ENCODE results near the gene ENHO. TPM values are rescaled to one million over a fixed set of nuclear protein-coding genes. Genes with fewer than 3 reads are reported as not detected.
A peak's percentile ranks its signal among the peaks of the same experiment; 100 is the strongest.

Gene ENHO
- total RNA-seq, 5 donors from 2014 or later (not counting 1 experiment from before 2014, with no cell fraction given): 0.32 to 0.35 TPM; not detected in 3

- no peak for ATAC-seq (replicated peaks in 1 of 4)
- no peaks in the 10 kb centered on the region for H3K9me3 ChIP-seq
- ChIA-PET CTCF (no interaction called here), POLR2A (no interaction called here)
- H3K4me3 ChIP-seq (ENCODE audit: control insufficient read depth in 1 of 2, extremely low read depth in 1 of 2, low read length in 1 of 2): no peak overlapping the region
- Mint-ChIP-seq H3K4me3 (no peak overlapping the region), H3K27ac (no peak overlapping the region), H3K27me3 (no peaks in the 10 kb centered on the region), H3K4me1 (peaks cover 7 to 10% (median 10%) of the 10 kb centered on the region in 3 donors), H3K9me3 (no peaks in the 10 kb centered on the region), H3K36me3 (no peaks in the 10 kb centered on the region)
- peaks cover 4 to 16% of the 10 kb centered on the region in 2 experiments for H3K4me1 ChIP-seq (ENCODE audit: control insufficient read depth in 1 of 2, extremely low read depth in 1 of 2, insufficient read depth in 2 of 2, low read length in 2 of 2)
- no peak overlapping the region for H3K27ac ChIP-seq (ENCODE audit: low read length)
- H3K27me3 ChIP-seq (replicated peaks in 1 of 2; ENCODE audit: control insufficient read depth in 2 of 2, extremely low read depth in 1 of 2, insufficient read depth in 2 of 2, low read length in 1 of 2): peaks cover 0 to 22% of the 10 kb centered on the region in 2 experiments
- DNase-seq: no peak
- 100% methylated on average over 1 of the region's 2 CpGs for WGBS (ENCODE audit: insufficient coverage)
- H3K36me3 ChIP-seq (ENCODE audit: control insufficient read depth in 2 of 2, extremely low read depth in 1 of 2, insufficient read depth in 1 of 2, low read length in 1 of 2): no peaks in the 10 kb centered on the region
Measured at GRCh38 chr9:34518896-34519295, 3.9 kb downstream of the ENHO start.

GRCh38 chr9:34518110-34518616 is 4.6 kb downstream of the ENHO start:
- Histone ChIP-seq H3K36me3 (ENCODE audit: control insufficient read depth in 2 of 2, extremely low read depth in 1 of 2, insufficient read depth in 1 of 2, low read length in 1 of 2) (no peaks in the 10 kb centered on the region), H3K27ac (ENCODE audit: low read length) (no peak overlapping the region), H3K4me3 (ENCODE audit: control insufficient read depth in 1 of 2, extremely low read depth in 1 of 2, low read length in 1 of 2) (no peak overlapping the region), H3K4me1 (ENCODE audit: control insufficient read depth in 1 of 2, extremely low read depth in 1 of 2, insufficient read depth in 2 of 2, low read length in 2 of 2) (peaks cover under 1 to 9% of the 10 kb centered on the region in 2 experiments), H3K27me3 (replicated peaks in 1 of 2; ENCODE audit: control insufficient read depth in 2 of 2, extremely low read depth in 1 of 2, insufficient read depth in 2 of 2, low read length in 1 of 2) (peaks cover 0 to 16% of the 10 kb centered on the region in 2 experiments), H3K9me3 (no peaks in the 10 kb centered on the region)
- Mint-ChIP-seq H3K4me3 (no peak overlapping the region), H3K27ac (no peak overlapping the region), H3K4me1 (peaks cover 4 to 7% (median 5%) of the 10 kb centered on the region in 3 donors), H3K36me3 (no peaks in the 10 kb centered on the region), H3K27me3 (no peaks in the 10 kb centered on the region), H3K9me3 (no peaks in the 10 kb centered on the region)
- DNase-seq (no peak), ATAC-seq (replicated peaks in 1 of 4) (no peak)
- ChIA-PET CTCF (no interaction called here), POLR2A (no interaction called here)
- 58% methylated on average over 5 of the region's 6 CpGs for WGBS (ENCODE audit: insufficient coverage)

GRCh38 chr9:34517185-34517584 is 5.6 kb downstream of the ENHO start:
- H3K36me3 Mint-ChIP-seq: no peaks in the 10 kb centered on the region

GRCh38 chr9:34515959-34516358 is 6.8 kb downstream of the ENHO start:
- Histone ChIP-seq H3K4me3 (ENCODE audit: control insufficient read depth in 1 of 2, extremely low read depth in 1 of 2, low read length in 1 of 2) (no peak overlapping the region), H3K4me1 (ENCODE audit: control insufficient read depth in 1 of 2, extremely low read depth in 1 of 2, insufficient read depth in 2 of 2, low read length in 2 of 2) (no peaks in the 10 kb centered on the region), H3K27ac (ENCODE audit: low read length) (no peak overlapping the region), H3K27me3 (replicated peaks in 1 of 2; ENCODE audit: control insufficient read depth in 2 of 2, extremely low read depth in 1 of 2, insufficient read depth in 2 of 2, low read length in 1 of 2) (peaks cover 0 to 6% of the 10 kb centered on the region in 2 experiments), H3K9me3 (no peaks in the 10 kb centered on the region), H3K36me3 (ENCODE audit: control insufficient read depth in 2 of 2, extremely low read depth in 1 of 2, insufficient read depth in 1 of 2, low read length in 1 of 2) (no peaks in the 10 kb centered on the region)
- H3K4me1 Mint-ChIP-seq: no peaks in the 10 kb centered on the region
- 75% methylated on average over 3 of the region's 3 CpGs for WGBS (ENCODE audit: insufficient coverage)
- CTCF ChIA-PET: interaction anchor here in 1 of 2 donors (0.6 kb wide), 1 partner anchor 328 kb away, joined by 5 read pairs; no protein-coding TSS in a partner anchor
- H3K27ac Mint-ChIP-seq: no peak overlapping the region
- H3K4me3 Mint-ChIP-seq: no peak overlapping the region
- no peaks in the 10 kb centered on the region for H3K27me3 Mint-ChIP-seq
- POLR2A ChIA-PET: no interaction called here
- H3K36me3 Mint-ChIP-seq: no peaks in the 10 kb centered on the region
- H3K9me3 Mint-ChIP-seq: no peaks in the 10 kb centered on the region
- DNase-seq: no peak
- ATAC-seq (replicated peaks in 1 of 4): no peak

More at GRCh38 chr9:34517185-34517584, 5.6 kb downstream of the ENHO start:
- Histone ChIP-seq H3K27ac (ENCODE audit: low read length) (no peak overlapping the region), H3K9me3 (no peaks in the 10 kb centered on the region), H3K36me3 (ENCODE audit: control insufficient read depth in 2 of 2, extremely low read depth in 1 of 2, insufficient read depth in 1 of 2, low read length in 1 of 2) (no peaks in the 10 kb centered on the region), H3K4me3 (ENCODE audit: control insufficient read depth in 1 of 2, extremely low read depth in 1 of 2, low read length in 1 of 2) (no peak overlapping the region), H3K4me1 (ENCODE audit: control insufficient read depth in 1 of 2, extremely low read depth in 1 of 2, insufficient read depth in 2 of 2, low read length in 2 of 2) (peaks cover 0 to 3% of the 10 kb centered on the region in 2 experiments), H3K27me3 (replicated peaks in 1 of 2; ENCODE audit: control insufficient read depth in 2 of 2, extremely low read depth in 1 of 2, insufficient read depth in 2 of 2, low read length in 1 of 2) (peaks cover 0 to 14% of the 10 kb centered on the region in 2 experiments)
- H3K9me3 Mint-ChIP-seq: no peaks in the 10 kb centered on the region
- no peak overlapping the region for H3K4me3 Mint-ChIP-seq
- ATAC-seq (replicated peaks in 1 of 4) (no peak), DNase-seq (no peak)
- ChIA-PET CTCF (interaction anchor here (0.6 to 0.7 kb wide), 2 partner anchors 46 to 106 kb away, joined by 3 read pairs; no protein-coding TSS in a partner anchor), POLR2A (no interaction called here)
- H3K4me1 Mint-ChIP-seq: peaks cover 0 to under 1% (median under 1%) of the 10 kb centered on the region in 3 donors
- H3K27ac Mint-ChIP-seq: peak overlapping the region in 1 of 2 donors; percentile 19
- H3K27me3 Mint-ChIP-seq: no peaks in the 10 kb centered on the region
- WGBS (ENCODE audit: insufficient coverage): 97% methylated on average over 5 of the region's 7 CpGs

- H3K36me3 Mint-ChIP-seq: no peaks in the 10 kb centered on the region
- POLR2A ChIA-PET: no interaction called here
- CTCF ChIA-PET: no interaction called here
- H3K9me3 ChIP-seq: no peaks in the 10 kb centered on the region
- no peak overlapping the region for H3K4me3 ChIP-seq (ENCODE audit: control insufficient read depth in 1 of 2, extremely low read depth in 1 of 2, low read length in 1 of 2)
- 94% methylated on average over 2 of the region's 3 CpGs for WGBS (ENCODE audit: insufficient coverage)
- no peaks in the 10 kb centered on the region for H3K36me3 ChIP-seq (ENCODE audit: control insufficient read depth in 2 of 2, extremely low read depth in 1 of 2, insufficient read depth in 1 of 2, low read length in 1 of 2)
- DNase-seq (no peak), ATAC-seq (replicated peaks in 1 of 4) (no peak)
- no peaks in the 10 kb centered on the region for H3K27me3 Mint-ChIP-seq
- no peaks in the 10 kb centered on the region for H3K4me1 ChIP-seq (ENCODE audit: control insufficient read depth in 1 of 2, extremely low read depth in 1 of 2, insufficient read depth in 2 of 2, low read length in 2 of 2)
- H3K27ac ChIP-seq (ENCODE audit: low read length): no peak overlapping the region
- H3K27me3 ChIP-seq (replicated peaks in 1 of 2; ENCODE audit: control insufficient read depth in 2 of 2, extremely low read depth in 1 of 2, insufficient read depth in 2 of 2, low read length in 1 of 2): peaks cover 0 to 6% of the 10 kb centered on the region in 2 experiments
- H3K27ac Mint-ChIP-seq: no peak overlapping the region
- H3K4me1 Mint-ChIP-seq: no peaks in the 10 kb centered on the region
- no peak overlapping the region for H3K4me3 Mint-ChIP-seq
- H3K9me3 Mint-ChIP-seq: no peaks in the 10 kb centered on the region
Measured at GRCh38 chr9:34514816-34515215, 8.0 kb downstream of the ENHO start.

- Histone ChIP-seq H3K4me3 (ENCODE audit: control insufficient read depth in 1 of 2, extremely low read depth in 1 of 2, low read length in 1 of 2) (no peak overlapping the region), H3K27ac (ENCODE audit: low read length) (no peak overlapping the region), H3K36me3 (ENCODE audit: control insufficient read depth in 2 of 2, extremely low read depth in 1 of 2, insufficient read depth in 1 of 2, low read length in 1 of 2) (no peaks in the 10 kb centered on the region), H3K4me1 (ENCODE audit: control insufficient read depth in 1 of 2, extremely low read depth in 1 of 2, insufficient read depth in 2 of 2, low read length in 2 of 2) (no peaks in the 10 kb centered on the region), H3K9me3 (no peaks in the 10 kb centered on the region), H3K27me3 (replicated peaks in 1 of 2; ENCODE audit: control insufficient read depth in 2 of 2, extremely low read depth in 1 of 2, insufficient read depth in 2 of 2, low read length in 1 of 2) (peaks cover 0 to 6% of the 10 kb centered on the region in 2 experiments)
- ChIA-PET POLR2A (no interaction called here), CTCF (no interaction called here)
- WGBS (ENCODE audit: insufficient coverage): 90% methylated on average over 7 of the region's 8 CpGs
- Mint-ChIP-seq H3K4me3 (no peak overlapping the region), H3K4me1 (no peaks in the 10 kb centered on the region), H3K27me3 (no peaks in the 10 kb centered on the region), H3K27ac (no peak overlapping the region), H3K9me3 (no peaks in the 10 kb centered on the region), H3K36me3 (no peaks in the 10 kb centered on the region)
- ATAC-seq (replicated peaks in 1 of 4): no peak
- no peak for DNase-seq
Measured at GRCh38 chr9:34514401-34514800, 8.4 kb downstream of the ENHO start.
